ENCODE measurements around the gene GTPBP2. TPM values are rescaled to one million over a fixed set of nuclear protein-coding genes. Genes with fewer than 3 reads are reported as not detected.
A peak's percentile ranks its signal among the peaks of the same experiment; 100 is the strongest.

Gene GTPBP2
- total and polyA plus RNA-seq, 2 donors (not counting 1 experiment from before 2014, with no cell fraction given), result 80.8 to 103 TPM

- H3K4me1 Mint-ChIP-seq, result peaks cover 44% of the 10 kb centered on the region
- peaks cover 0 to 3% (median 0%) of the 10 kb centered on the region in 3 donors for H3K9me3 ChIP-seq (ENCODE audit: control extremely low read depth in 1 of 3, control insufficient read depth in 2 of 3, insufficient read depth in 1 of 3, low read length in 2 of 3)
- H2AFZ ChIP-seq (ENCODE audit: insufficient read depth, low read depth, low read length, poor library complexity, severe bottlenecking), result no peak overlapping the region
- intact Hi-C loops (cut with micrococcal nuclease), result no loop called here
- DNase-seq (no peak), ATAC-seq (ENCODE audit: low read depth) (no peak)
- peaks cover 31% of the 10 kb centered on the region for H3K79me2 ChIP-seq (ENCODE audit: control insufficient read depth, insufficient read depth, low read length)
- peaks cover 0 to 9% of the 10 kb centered on the region in 2 experiments for H3K36me3 ChIP-seq (replicated peaks in 1 of 2; ENCODE audit: control extremely low read depth in 1 of 2, control insufficient read depth in 1 of 2, extremely low read depth in 1 of 2, insufficient read depth in 2 of 2, low read length in 1 of 2)
- no peaks in the 10 kb centered on the region for H3K27me3 Mint-ChIP-seq
- H3K4me2 ChIP-seq (replicated peaks; ENCODE audit: low read depth, low read length, poor library complexity, severe bottlenecking), result no peak overlapping the region
- 100% methylated on average over 1 of the region's 1 CpG for whole genome bisulfite sequencing (ENCODE audit: insufficient coverage)
- no peak overlapping the region for H3K4me3 ChIP-seq (ENCODE audit: control extremely low read depth in 1 of 5, extremely low read depth in 1 of 5, insufficient read depth in 1 of 5, low read depth in 2 of 5, low read length in 4 of 5)
- H3K9me3 Mint-ChIP-seq (ENCODE audit: insufficient read depth), result no peaks in the 10 kb centered on the region
- TF ChIP-seq CTCF (IDR thresholded peaks at IDR 0.05) (no peak), EZH2 (IDR thresholded peaks at IDR 0.05; ENCODE audit: borderline replicate concordance, insufficient read depth, low read depth, low read length, poor library complexity, severe bottlenecking) (no peak)
- H3K4me1 ChIP-seq (ENCODE audit: control insufficient read depth in 2 of 2, insufficient read depth in 2 of 2, low read length in 2 of 2), result peaks cover 28 to 44% of the 10 kb centered on the region in 2 donors
- ChIA-PET CTCF (interaction anchor here (0.6 to 2.5 kb wide), 3 partner anchors 27 to 1586 kb away, joined by 3 to 13 read pairs (median 3); no protein-coding TSS in a partner anchor), POLR2A (interaction anchor here (0.6 to 1.4 kb wide), 3 partner anchors 28 to 80 kb away, joined by 3 to 6 read pairs (median 4); no protein-coding TSS in a partner anchor)
- H3K9ac ChIP-seq (ENCODE audit: low read length), result no peak overlapping the region
- H4K20me1 ChIP-seq (ENCODE audit: control insufficient read depth, insufficient read depth, low read length, poor library complexity, severe bottlenecking), result peaks cover 3% of the 10 kb centered on the region
- peak overlapping the region in 1 of 2 donors; percentile 32 for H3K27ac ChIP-seq (ENCODE audit: low read length in 2 of 2)
- peak overlapping the region; percentile 41 for H3K4me3 Mint-ChIP-seq
- peak overlapping the region; percentile 21 for H3K27ac Mint-ChIP-seq
- H3K27me3 ChIP-seq (replicated peaks in 1 of 4; ENCODE audit: control extremely low read depth in 1 of 4, control insufficient read depth in 3 of 4, insufficient read depth in 4 of 4, low read length in 3 of 4), result no peaks in the 10 kb centered on the region
These were observed 2.0 kb upstream of the GTPBP2 start for GRCh38 chr6:43630980-43631619.
